ENCODE data around the gene CD34.

CD34 gene

GRCh38 chr1:207925210-207925609 is 14.3 kb upstream of the CD34 start:
- TF ChIP-seq EZH2phosphoT487 (IDR thresholded peaks at IDR 0.05; ENCODE audit: low read depth) (no peak), CTCF (IDR thresholded peaks at IDR 0.05; ENCODE audit: low read depth, low read length) (no peak)
- no peak overlapping the region for H3K9ac ChIP-seq (ENCODE audit: low read length)

GRCh38 chr1:207923561-207923960 is 12.6 kb upstream of the CD34 start:
- Histone ChIP-seq H3K27ac (ENCODE audit: low read length) (no peak overlapping the region), H3K27me3 (ENCODE audit: low read depth, low read length) (peaks cover 18% of the 10 kb centered on the region), H3K4me2 (ENCODE audit: low read length) (no peak overlapping the region), H3K79me2 (ENCODE audit: low read length) (no peaks in the 10 kb centered on the region), H4K20me1 (ENCODE audit: insufficient read depth, low read length) (no peaks in the 10 kb centered on the region), H3K4me1 (ENCODE audit: low read length) (peaks cover 55% of the 10 kb centered on the region), H3K36me3 (replicated peaks; ENCODE audit: low read depth, low read length) (no peaks in the 10 kb centered on the region), H3K4me3 (ENCODE audit: low read length) (no peak overlapping the region), H2AFZ (ENCODE audit: low read depth, low read length) (no peak overlapping the region), H3K9me3 (ENCODE audit: insufficient read depth, low read length) (no peaks in the 10 kb centered on the region), H3K9ac (ENCODE audit: low read length) (no peak overlapping the region)
- no peak for TF ChIP-seq EZH2phosphoT487 (IDR thresholded peaks at IDR 0.05; ENCODE audit: low read depth)
- TF ChIP-seq CTCF (IDR thresholded peaks at IDR 0.05; ENCODE audit: low read depth, low read length) = no peak

More at GRCh38 chr1:207925210-207925609, 14.3 kb upstream of the CD34 start:
- Histone ChIP-seq H3K9me3 (ENCODE audit: insufficient read depth, low read length) (no peaks in the 10 kb centered on the region), H3K36me3 (replicated peaks; ENCODE audit: low read depth, low read length) (no peaks in the 10 kb centered on the region), H3K4me2 (ENCODE audit: low read length) (no peak overlapping the region), H3K79me2 (ENCODE audit: low read length) (no peaks in the 10 kb centered on the region), H3K27me3 (ENCODE audit: low read depth, low read length) (peaks cover 18% of the 10 kb centered on the region), H2AFZ (ENCODE audit: low read depth, low read length) (no peak overlapping the region), H3K4me3 (ENCODE audit: low read length) (no peak overlapping the region), H3K4me1 (ENCODE audit: low read length) (peaks cover 39% of the 10 kb centered on the region), H3K27ac (ENCODE audit: low read length) (no peak overlapping the region), H4K20me1 (ENCODE audit: insufficient read depth, low read length) (no peaks in the 10 kb centered on the region)

- no peak overlapping the region for H3K4me2 ChIP-seq (ENCODE audit: low read length)
- H3K9me3 ChIP-seq (ENCODE audit: insufficient read depth, low read length) = no peaks in the 10 kb centered on the region
Measured at GRCh38 chr1:207923121-207923520, 12.2 kb upstream of the CD34 start.

GRCh38 chr1:207922554-207922953 is 11.6 kb upstream of the CD34 start:
- Histone ChIP-seq H4K20me1 (ENCODE audit: insufficient read depth, low read length) (no peaks in the 10 kb centered on the region), H3K27ac (ENCODE audit: low read length) (no peak overlapping the region), H3K9me3 (ENCODE audit: insufficient read depth, low read length) (no peaks in the 10 kb centered on the region), H3K4me2 (ENCODE audit: low read length) (no peak overlapping the region), H3K4me3 (ENCODE audit: low read length) (no peak overlapping the region), H3K27me3 (ENCODE audit: low read depth, low read length) (peaks cover 14% of the 10 kb centered on the region), H3K4me1 (ENCODE audit: low read length) (peaks cover 55% of the 10 kb centered on the region), H3K79me2 (ENCODE audit: low read length) (no peaks in the 10 kb centered on the region), H2AFZ (ENCODE audit: low read depth, low read length) (no peak overlapping the region), H3K9ac (ENCODE audit: low read length) (no peak overlapping the region), H3K36me3 (replicated peaks; ENCODE audit: low read depth, low read length) (no peaks in the 10 kb centered on the region)
- TF ChIP-seq CTCF (IDR thresholded peaks at IDR 0.05; ENCODE audit: low read depth, low read length) (no peak), EZH2phosphoT487 (IDR thresholded peaks at IDR 0.05; ENCODE audit: low read depth) (no peak)

More at GRCh38 chr1:207923121-207923520, 12.2 kb upstream of the CD34 start:
- no peaks in the 10 kb centered on the region for H4K20me1 ChIP-seq (ENCODE audit: insufficient read depth, low read length)
- H3K27me3 ChIP-seq (ENCODE audit: low read depth, low read length) = peaks cover 18% of the 10 kb centered on the region
- no peak overlapping the region for H3K27ac ChIP-seq (ENCODE audit: low read length)
- no peaks in the 10 kb centered on the region for H3K79me2 ChIP-seq (ENCODE audit: low read length)
- H3K9ac ChIP-seq (ENCODE audit: low read length) = no peak overlapping the region
- TF ChIP-seq CTCF (IDR thresholded peaks at IDR 0.05; ENCODE audit: low read depth, low read length) = no peak
- TF ChIP-seq EZH2phosphoT487 (IDR thresholded peaks at IDR 0.05; ENCODE audit: low read depth) = no peak
- H3K4me1 ChIP-seq (ENCODE audit: low read length) = peaks cover 55% of the 10 kb centered on the region
- H2AFZ ChIP-seq (ENCODE audit: low read depth, low read length) = no peak overlapping the region
- no peak overlapping the region for H3K4me3 ChIP-seq (ENCODE audit: low read length)
- H3K36me3 ChIP-seq (replicated peaks; ENCODE audit: low read depth, low read length) = no peaks in the 10 kb centered on the region
